DND-41 (cell line): ENCODE measurements around the gene B4GALT6.

Experiments
- ATAC-seq: fragments of 200-7000 bp; cut with Tn5 transposase; 3 replicates; pipeline ENCODE4 v1.9.1; 2021; ENCODE audit warnings: low read depth; ENCODE audit not compliant: insufficient read depth
- DNase-seq: peaks from one replicate; pipeline ENCODE4 v3.0.0-alpha.2; 2020
- H2AFZ ChIP-seq: 2 replicates; pipeline ENCODE4 v1.6.0; 2012; ENCODE audit warnings: low read depth, low read length
- H3K27ac ChIP-seq: 2 replicates; pipeline ENCODE4 v1.5.1; 2012; ENCODE audit warnings: low read length, inconsistent platforms
- H3K27me3 ChIP-seq: fragments of 200-600 bp; sonication (generic); 2 replicates; pipeline ENCODE4 v1.6.0; 2012; ENCODE audit warnings: low read length, mild to moderate bottlenecking, inconsistent platforms; ENCODE audit not compliant: insufficient read depth, poor library complexity
- H3K36me3 ChIP-seq: 2 replicates; pipeline ENCODE4 v1.5.1; 2012; ENCODE audit warnings: low read length, inconsistent platforms; ENCODE audit not compliant: insufficient read depth
- H3K4me1 ChIP-seq: 2 replicates; pipeline ENCODE4 v1.5.1; 2012; ENCODE audit warnings: mild to moderate bottlenecking, low read length; ENCODE audit not compliant: insufficient read depth
- H3K4me2 ChIP-seq: 2 replicates; pipeline ENCODE4 v1.6.0; 2012; ENCODE audit warnings: mild to moderate bottlenecking, moderate library complexity, low read length, inconsistent platforms; ENCODE audit not compliant: insufficient read depth
- H3K4me3 ChIP-seq, 2 experiments: fragments of 200-600 bp in 1 of 2; shearing (Covaris generic) in 1 of 2; 2 replicates each; pipeline ENCODE4 v1.5.1; 2012 to 2016; ENCODE audit warnings: inconsistent platforms in 2 of 2, low read length in 2 of 2, mild to moderate bottlenecking in 2 of 2, low read depth in 1 of 2, moderate library complexity in 1 of 2
- H3K79me2 ChIP-seq: 2 replicates; pipeline ENCODE4 v1.6.0; 2012; ENCODE audit warnings: low read length, inconsistent platforms; ENCODE audit not compliant: insufficient read depth
- H3K9ac ChIP-seq: 2 replicates; pipeline ENCODE4 v1.6.0; 2012; ENCODE audit warnings: low read depth, mild to moderate bottlenecking, inconsistent platforms, low read length, moderate library complexity
- H3K9me3 ChIP-seq: 2 replicates; pipeline ENCODE4 v1.5.1; 2012; ENCODE audit warnings: low read length, moderate library complexity, mild to moderate bottlenecking, inconsistent platforms; ENCODE audit not compliant: insufficient read depth, severe bottlenecking
- H4K20me1 ChIP-seq: 2 replicates; pipeline ENCODE4 v1.6.0; 2012; ENCODE audit warnings: low read length; ENCODE audit not compliant: insufficient read depth
- EZH2 ChIP-seq: IDR thresholded peaks from 3 replicates; pipeline ENCODE4 v1.6.1; 2012; ENCODE audit warnings: borderline replicate concordance, low read depth, mild to moderate bottlenecking, moderate library complexity, low read length, inconsistent platforms; ENCODE audit not compliant: severe bottlenecking
- TF ChIP-seq, protein P1 (sequence below): IDR thresholded peaks from 2 replicates; pipeline ENCODE4 v1.5.1; 2012; ENCODE audit warnings: borderline replicate concordance, low read length, moderate library complexity, mild to moderate bottlenecking; ENCODE audit not compliant: poor library complexity, severe bottlenecking; ENCODE audit errors: extremely low read depth

B4GALT6 gene

DNA sequence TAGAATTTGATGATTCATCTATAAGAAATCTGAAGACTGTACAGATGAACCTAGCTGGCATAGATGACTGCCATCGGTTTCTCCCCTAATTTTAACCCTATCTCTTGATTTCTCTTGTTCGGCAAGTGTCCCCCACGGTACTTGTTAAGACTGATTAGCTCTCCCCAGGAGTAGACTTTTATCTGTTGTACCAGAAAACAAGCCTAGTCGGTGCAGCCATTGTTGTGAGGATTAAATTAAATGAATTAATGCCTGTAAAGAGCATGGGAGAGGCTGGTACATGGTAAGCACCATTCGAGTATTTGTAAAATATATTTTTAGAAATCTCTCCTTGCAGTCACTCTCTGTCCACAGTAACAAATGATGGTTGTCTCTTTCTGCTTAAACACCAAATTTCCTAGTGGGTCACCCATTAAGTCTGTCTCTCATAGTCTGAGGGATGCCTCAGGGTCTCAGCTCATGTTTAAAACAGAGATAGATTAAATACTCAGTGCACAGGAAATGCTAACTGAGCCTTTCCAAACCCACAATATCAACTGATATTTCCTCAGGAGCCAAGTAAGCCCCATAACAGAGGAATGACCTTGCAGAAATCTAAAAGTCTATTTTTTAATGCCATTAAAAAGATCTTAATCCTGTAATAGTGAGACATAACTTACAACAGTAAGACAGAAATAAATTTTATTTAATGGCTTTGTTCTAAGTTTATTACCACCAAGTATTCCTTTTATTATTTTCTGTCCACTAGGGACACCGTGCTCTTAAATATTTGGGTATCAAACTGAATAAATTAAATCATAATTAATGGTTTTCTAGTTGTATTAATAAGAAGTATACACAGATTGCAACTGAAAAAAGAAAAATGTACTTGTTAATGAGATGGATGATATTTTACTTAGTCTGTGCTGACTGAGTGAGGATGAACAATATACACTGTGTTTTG lies 2.9 kb upstream of the B4GALT6 start:
- Histone ChIP-seq H3K27ac (peak overlapping the region; percentile 13; the same call in 1 of the 2 replicates), H3K27me3 (no peaks in the 10 kb centered on the region), H2AFZ (no peak overlapping the region), H3K79me2 (peaks cover 24% of the 10 kb centered on the region), H3K9ac (no peak overlapping the region), H3K4me2 (no peak overlapping the region; the same call in 1 of the 2 replicates), H3K9me3 (no peaks in the 10 kb centered on the region), H3K4me3 (no peak overlapping the region), H3K36me3 (no peaks in the 10 kb centered on the region), H4K20me1 (no peaks in the 10 kb centered on the region; the same call in 1 of the 2 replicates), H3K4me1 (peaks cover 56% of the 10 kb centered on the region)
- DNase-seq = no peak
- no peak for ATAC-seq
- no peak for TF ChIP-seq EZH2
- TF ChIP-seq, protein P1, sequence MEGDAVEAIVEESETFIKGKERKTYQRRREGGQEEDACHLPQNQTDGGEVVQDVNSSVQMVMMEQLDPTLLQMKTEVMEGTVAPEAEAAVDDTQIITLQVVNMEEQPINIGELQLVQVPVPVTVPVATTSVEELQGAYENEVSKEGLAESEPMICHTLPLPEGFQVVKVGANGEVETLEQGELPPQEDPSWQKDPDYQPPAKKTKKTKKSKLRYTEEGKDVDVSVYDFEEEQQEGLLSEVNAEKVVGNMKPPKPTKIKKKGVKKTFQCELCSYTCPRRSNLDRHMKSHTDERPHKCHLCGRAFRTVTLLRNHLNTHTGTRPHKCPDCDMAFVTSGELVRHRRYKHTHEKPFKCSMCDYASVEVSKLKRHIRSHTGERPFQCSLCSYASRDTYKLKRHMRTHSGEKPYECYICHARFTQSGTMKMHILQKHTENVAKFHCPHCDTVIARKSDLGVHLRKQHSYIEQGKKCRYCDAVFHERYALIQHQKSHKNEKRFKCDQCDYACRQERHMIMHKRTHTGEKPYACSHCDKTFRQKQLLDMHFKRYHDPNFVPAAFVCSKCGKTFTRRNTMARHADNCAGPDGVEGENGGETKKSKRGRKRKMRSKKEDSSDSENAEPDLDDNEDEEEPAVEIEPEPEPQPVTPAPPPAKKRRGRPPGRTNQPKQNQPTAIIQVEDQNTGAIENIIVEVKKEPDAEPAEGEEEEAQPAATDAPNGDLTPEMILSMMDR = peak; percentile 19

DNA sequence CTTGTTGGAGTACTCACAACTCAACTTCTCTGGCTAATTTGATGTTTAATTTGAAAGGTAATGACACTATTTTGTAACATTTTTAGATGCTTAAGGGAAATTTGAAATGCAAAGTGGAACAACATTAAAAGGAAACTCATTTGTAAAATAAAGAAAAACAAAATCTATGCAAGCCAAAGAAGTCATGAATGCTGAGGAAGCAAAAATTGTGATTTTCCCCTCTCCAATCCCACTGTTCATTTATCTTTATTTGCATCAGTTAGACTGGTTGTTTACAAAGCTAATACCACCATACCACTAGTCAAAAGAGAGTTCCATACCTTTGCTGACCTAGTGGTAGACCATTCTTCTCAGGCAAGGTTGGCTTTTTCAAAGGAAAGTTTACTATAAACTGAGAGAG lies 2.2 kb upstream of the B4GALT6 start:
- ATAC-seq (no peak), DNase-seq (no peak)
- Histone ChIP-seq H2AFZ (no peak overlapping the region), H3K79me2 (peaks cover 31% of the 10 kb centered on the region), H3K4me3 (no peak overlapping the region), H3K36me3 (no peaks in the 10 kb centered on the region), H3K9ac (no peak overlapping the region), H3K27ac (no peak overlapping the region), H3K27me3 (no peaks in the 10 kb centered on the region), H3K9me3 (no peaks in the 10 kb centered on the region), H3K4me1 (peaks cover 61% of the 10 kb centered on the region), H4K20me1 (no peaks in the 10 kb centered on the region; the same call in 1 of the 2 replicates), H3K4me2 (peak overlapping the region; percentile 98; the same call in 1 of the 2 replicates)
- TF ChIP-seq EZH2 = no peak
- TF ChIP-seq, protein P1 = no peak

DNA sequence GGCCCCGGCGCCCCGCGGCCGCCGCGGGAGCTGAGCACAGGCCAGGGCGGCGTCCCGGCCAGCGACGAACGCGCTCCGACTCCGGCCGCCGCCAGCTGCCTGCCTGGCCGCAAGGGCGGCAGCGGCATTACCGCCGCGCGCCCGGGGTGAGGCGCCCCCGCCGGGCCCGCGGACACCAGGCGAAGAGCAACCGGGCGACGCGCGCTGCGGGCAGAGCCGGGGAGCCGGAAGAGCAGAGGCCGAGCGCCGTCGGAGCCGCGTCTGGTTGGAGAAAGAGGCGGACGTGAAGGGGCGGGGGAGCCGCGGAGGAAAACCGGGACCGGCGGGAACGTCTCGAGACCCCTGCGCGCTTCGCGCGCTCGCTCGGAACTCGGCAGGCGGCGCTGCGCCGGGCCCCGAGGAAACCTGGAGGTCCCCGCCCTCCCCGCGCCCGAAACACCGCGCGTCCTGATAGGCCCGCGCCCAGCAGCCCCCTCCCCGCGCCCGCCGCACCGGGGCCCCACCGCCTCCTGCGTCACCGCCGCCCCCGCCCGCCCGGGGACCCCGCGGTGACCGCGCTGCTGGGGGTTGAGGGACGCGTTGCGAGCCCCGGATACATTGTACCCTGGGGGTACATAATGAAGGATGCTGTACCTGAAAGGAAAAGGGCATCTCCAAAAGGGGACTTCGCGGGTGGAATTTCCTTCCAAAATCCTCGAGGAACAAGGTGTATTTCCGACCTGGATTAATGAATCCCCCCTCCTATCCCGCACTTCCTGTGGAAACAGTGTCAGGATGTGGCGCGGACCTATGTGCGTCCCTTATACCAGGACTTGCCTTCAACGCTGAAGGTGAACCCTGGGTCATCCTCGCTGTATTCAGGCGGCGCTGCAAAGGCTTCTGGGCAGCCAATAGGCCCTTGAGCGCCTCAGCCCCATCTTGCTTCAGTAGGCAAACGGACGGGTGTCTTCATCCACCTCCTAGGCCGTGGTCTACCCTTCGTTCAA lies 1.0 kb upstream of the B4GALT6 start:
- Histone ChIP-seq H4K20me1 (peaks cover 6% of the 10 kb centered on the region; the same call in 1 of the 2 replicates), H3K9ac (peak overlapping the region; percentile 69), H3K27ac (peak overlapping the region; percentile 68), H2AFZ (peak overlapping the region; percentile 94), H3K4me1 (peaks cover 68% of the 10 kb centered on the region), H3K79me2 (peaks cover 43% of the 10 kb centered on the region), H3K27me3 (no peaks in the 10 kb centered on the region), H3K9me3 (no peaks in the 10 kb centered on the region), H3K4me3 (peak overlapping the region; percentile 44 to 64), H3K4me2 (peak overlapping the region; percentile 98), H3K36me3 (no peaks in the 10 kb centered on the region)
- ATAC-seq = peak; percentile 84
- TF ChIP-seq, protein P1 = peak; percentile 50
- no peak for TF ChIP-seq EZH2
- peak; percentile 88 for DNase-seq
